Fibroblast of lung (primary cell): ENCODE results near the gene MARF1. TPM values are rescaled to one million over a fixed set of nuclear protein-coding genes. Genes with fewer than 3 reads are reported as not detected.

Experiments
- DNase-seq, 2 donors: peaks; one replicate each; pipeline versions ENCODE4 v3.0.0 to v3.0.0-alpha.2; 2010; ENCODE audit warnings: low read depth in 2 of 2
- H2AFZ ChIP-seq: 2 replicates; pipeline ENCODE4 v1.5.1; 2012; ENCODE audit warnings: low read length, control low read depth, inconsistent platforms
- H3K27ac ChIP-seq: 2 replicates; pipeline ENCODE4 v1.5.1; 2011; ENCODE audit warnings: low read length, control low read depth; ENCODE audit not compliant: insufficient read depth
- H3K27me3 ChIP-seq: 2 replicates; pipeline ENCODE4 v1.5.1; 2011; ENCODE audit warnings: mild to moderate bottlenecking, low read length; ENCODE audit not compliant: control insufficient read depth, insufficient read depth
- H3K36me3 ChIP-seq: 2 replicates; pipeline ENCODE4 v1.5.1; 2011; ENCODE audit warnings: low read length; ENCODE audit not compliant: control insufficient read depth, insufficient read depth
- H3K4me1 ChIP-seq: 2 replicates; pipeline ENCODE4 v1.5.1; 2011; ENCODE audit warnings: low read length; ENCODE audit not compliant: control insufficient read depth, insufficient read depth; ENCODE audit errors: extremely low read depth
- H3K4me2 ChIP-seq: 2 replicates; pipeline ENCODE4 v1.5.1; 2011; ENCODE audit warnings: low read length, control low read depth; ENCODE audit not compliant: insufficient read depth; ENCODE audit errors: extremely low read depth
- H3K4me3 ChIP-seq, 4 experiments: fragments of 200-600 bp in 1 of 4; sonication (generic) in 1 of 4; replicated peaks in 1 of 4; 2 replicates each; pipeline ENCODE4 v1.5.1; 2011 to 2016; ENCODE audit warnings: low read length in 4 of 4, low read depth in 3 of 4, mild to moderate bottlenecking in 3 of 4, control low read depth in 2 of 4, inconsistent platforms in 1 of 4, mixed read lengths in 1 of 4; ENCODE audit not compliant: insufficient read depth in 1 of 4; ENCODE audit errors: control extremely low read depth in 1 of 4
- H3K79me2 ChIP-seq: 2 replicates; pipeline ENCODE4 v1.5.1; 2012; ENCODE audit warnings: mild to moderate bottlenecking, low read length, inconsistent platforms; ENCODE audit not compliant: control insufficient read depth, insufficient read depth
- H3K9ac ChIP-seq: 2 replicates; pipeline ENCODE4 v1.5.1; 2011; ENCODE audit warnings: mild to moderate bottlenecking, low read length, control low read depth; ENCODE audit not compliant: insufficient read depth
- H3K9me3 ChIP-seq: 2 replicates; pipeline ENCODE4 v1.5.1; 2012; ENCODE audit warnings: low read depth, low read length; ENCODE audit not compliant: control insufficient read depth, insufficient read depth
- H4K20me1 ChIP-seq: 2 replicates; pipeline ENCODE4 v1.5.1; 2011; ENCODE audit warnings: low read length; ENCODE audit not compliant: control insufficient read depth, insufficient read depth; ENCODE audit errors: extremely low read depth
- EZH2 ChIP-seq: IDR thresholded peaks from 2 replicates; pipeline ENCODE4 v1.5.1; 2012; ENCODE audit warnings: low read length, control low read depth, mild to moderate bottlenecking; ENCODE audit errors: missing control alignments
- polyA plus RNA-seq, 2 donors: library from polyadenylated mRNA; depleted of rRNA in 1 of 2; stranded (reverse) in 1 of 2; unstranded in 1 of 2; fragments of >200 nt; gene quantifications; 2 replicates each; pipeline ENCODE4 v1.2.1, GENCODE V29; 2011 to 2012; ENCODE audit warnings: missing spikeins in 1 of 2
- total RNA-seq: library from RNA; depleted of rRNA; stranded (reverse); fragments of >200 nt; gene quantifications from 2 replicates; pipeline ENCODE4 v1.2.1, GENCODE V29; 2014
- TF ChIP-seq, protein P1 (sequence below), 2 donors: IDR thresholded peaks in 1 of 2; conservative IDR thresholded peaks in 1 of 2; 1 replicate in 1 of 2; 2 replicates in 1 of 2; pipeline ENCODE4 v1.5.1; 2011 to 2012; ENCODE audit warnings: low read length in 2 of 2, control low read depth in 1 of 2, inconsistent platforms in 1 of 2, low read depth in 1 of 2, mild to moderate bottlenecking in 1 of 2

MARF1 gene
- total and polyA plus RNA-seq, 2 donors (not counting 1 experiment from before 2014, with no cell fraction given) = 14.6 to 18.8 TPM

DNA sequence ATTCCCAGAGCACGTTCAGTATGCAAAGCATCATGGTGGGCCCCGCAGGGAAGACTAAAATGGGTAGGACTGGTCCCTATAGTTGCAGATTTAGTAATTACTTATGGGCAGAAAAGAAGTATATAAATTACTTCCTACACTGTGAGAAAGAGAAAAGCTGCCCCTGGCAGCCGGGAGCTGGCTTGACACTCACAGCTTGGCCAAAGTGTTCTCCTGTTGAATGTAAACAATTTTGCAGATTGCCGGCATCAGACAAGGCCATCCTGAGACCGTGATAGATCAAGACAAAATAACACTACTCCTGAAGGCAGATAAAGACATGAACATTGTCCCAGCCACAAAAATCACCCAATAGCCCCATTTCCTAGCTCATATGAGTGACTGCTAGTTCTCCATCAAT is 98.5 kb downstream of the MARF1 start:
- Histone ChIP-seq H3K36me3 (no peaks in the 10 kb centered on the region), H4K20me1 (no peaks in the 10 kb centered on the region), H2AFZ (no peak overlapping the region), H3K27ac (no peak overlapping the region), H3K4me3 (no peak overlapping the region), H3K9me3 (no peaks in the 10 kb centered on the region), H3K4me2 (no peak overlapping the region), H3K9ac (no peak overlapping the region), H3K27me3 (no peaks in the 10 kb centered on the region), H3K4me1 (no peaks in the 10 kb centered on the region), H3K79me2 (no peaks in the 10 kb centered on the region)
- no peak for TF ChIP-seq EZH2
- TF ChIP-seq, protein P1, sequence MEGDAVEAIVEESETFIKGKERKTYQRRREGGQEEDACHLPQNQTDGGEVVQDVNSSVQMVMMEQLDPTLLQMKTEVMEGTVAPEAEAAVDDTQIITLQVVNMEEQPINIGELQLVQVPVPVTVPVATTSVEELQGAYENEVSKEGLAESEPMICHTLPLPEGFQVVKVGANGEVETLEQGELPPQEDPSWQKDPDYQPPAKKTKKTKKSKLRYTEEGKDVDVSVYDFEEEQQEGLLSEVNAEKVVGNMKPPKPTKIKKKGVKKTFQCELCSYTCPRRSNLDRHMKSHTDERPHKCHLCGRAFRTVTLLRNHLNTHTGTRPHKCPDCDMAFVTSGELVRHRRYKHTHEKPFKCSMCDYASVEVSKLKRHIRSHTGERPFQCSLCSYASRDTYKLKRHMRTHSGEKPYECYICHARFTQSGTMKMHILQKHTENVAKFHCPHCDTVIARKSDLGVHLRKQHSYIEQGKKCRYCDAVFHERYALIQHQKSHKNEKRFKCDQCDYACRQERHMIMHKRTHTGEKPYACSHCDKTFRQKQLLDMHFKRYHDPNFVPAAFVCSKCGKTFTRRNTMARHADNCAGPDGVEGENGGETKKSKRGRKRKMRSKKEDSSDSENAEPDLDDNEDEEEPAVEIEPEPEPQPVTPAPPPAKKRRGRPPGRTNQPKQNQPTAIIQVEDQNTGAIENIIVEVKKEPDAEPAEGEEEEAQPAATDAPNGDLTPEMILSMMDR (conservative IDR thresholded peaks at IDR 0.05 in 1 of 2, IDR thresholded peaks at IDR 0.05 in 1 of 2; ENCODE audit: low read depth in 1 of 2, low read length in 2 of 2) = no peak
- no peak for DNase-seq

Other genes starting within 250 kb of the MARF1 start
- 0.66 and 0.77 TPM in 2 replicates for gene MPV17L, start 247.4 kb downstream of the MARF1 start, total RNA-seq
- gene MPV17L, start 247.4 kb downstream of the MARF1 start, polyA plus RNA-seq = 0.02 and 0.35 TPM in 2 replicates
- 32.6 and 39.1 TPM in 2 replicates for gene BMERB1, start 208.6 kb downstream of the MARF1 start, total RNA-seq
- 39.4 and 46.0 TPM in 2 replicates for gene BMERB1, start 208.6 kb downstream of the MARF1 start, polyA plus RNA-seq
- 18.0 and 23.8 TPM in 2 replicates for gene NDE1, start 7.1 kb upstream of the MARF1 start, total RNA-seq
- 24.0 and 33.4 TPM in 2 replicates for gene NDE1, start 7.1 kb upstream of the MARF1 start, polyA plus RNA-seq
- gene MYH11, start 213.9 kb upstream of the MARF1 start, total RNA-seq = 14.5 and 28.8 TPM in 2 replicates
- gene MYH11, start 213.9 kb upstream of the MARF1 start, polyA plus RNA-seq = 1.3 and 1.9 TPM in 2 replicates
- 56.2 and 60.9 TPM in 2 replicates for gene CEP20, start 245.4 kb upstream of the MARF1 start, total RNA-seq
- 42.9 and 56.6 TPM in 2 replicates for gene CEP20, start 245.4 kb upstream of the MARF1 start, polyA plus RNA-seq